ENCODE results near the gene MYO1F.

MYO1F gene

DNA sequence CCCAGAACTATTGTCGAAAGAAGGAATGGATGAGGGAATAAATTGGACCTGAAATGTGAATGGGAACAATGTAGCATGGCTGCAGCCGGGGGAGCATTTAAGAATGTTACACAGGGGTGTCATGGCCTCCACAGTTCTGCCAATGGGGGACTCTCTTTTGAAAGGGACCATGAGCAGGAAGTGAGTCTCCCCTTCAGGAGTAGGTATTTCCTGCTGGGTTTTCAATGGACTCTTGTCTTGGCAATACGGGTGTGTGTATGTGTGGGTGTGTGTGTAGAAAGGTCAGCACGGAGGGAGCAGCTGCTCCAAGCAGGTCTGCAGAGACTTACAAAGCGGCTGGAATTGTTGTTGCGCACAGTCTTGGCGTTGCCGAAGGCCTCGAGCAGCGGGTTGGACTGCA lies 24.4 kb downstream of the MYO1F start:
- Histone ChIP-seq H3K79me2 (ENCODE audit: insufficient read depth, low read depth) (no peaks in the 10 kb centered on the region), H3K9ac (no peak overlapping the region), H3K27me3 (ENCODE audit: insufficient read depth, low read depth) (peaks cover 34% of the 10 kb centered on the region; the same call in 1 of the 2 replicates), H4K20me1 (ENCODE audit: insufficient read depth) (no peaks in the 10 kb centered on the region), H2AFZ (ENCODE audit: low read depth) (peak overlapping the region; percentile 27; the same call in 1 of the 2 replicates), H3K4me2 (no peak overlapping the region), H3K4me3 (IDR thresholded peaks at IDR 0.05; ENCODE audit: insufficient read depth, low read depth, low read length) (no peak overlapping the region), H3K36me3 (ENCODE audit: insufficient read depth) (no peaks in the 10 kb centered on the region), H3K4me1 (ENCODE audit: low read depth, poor library complexity, severe bottlenecking) (no peaks in the 10 kb centered on the region), H3K27ac (no peak overlapping the region)
- TF ChIP-seq, protein P1, sequence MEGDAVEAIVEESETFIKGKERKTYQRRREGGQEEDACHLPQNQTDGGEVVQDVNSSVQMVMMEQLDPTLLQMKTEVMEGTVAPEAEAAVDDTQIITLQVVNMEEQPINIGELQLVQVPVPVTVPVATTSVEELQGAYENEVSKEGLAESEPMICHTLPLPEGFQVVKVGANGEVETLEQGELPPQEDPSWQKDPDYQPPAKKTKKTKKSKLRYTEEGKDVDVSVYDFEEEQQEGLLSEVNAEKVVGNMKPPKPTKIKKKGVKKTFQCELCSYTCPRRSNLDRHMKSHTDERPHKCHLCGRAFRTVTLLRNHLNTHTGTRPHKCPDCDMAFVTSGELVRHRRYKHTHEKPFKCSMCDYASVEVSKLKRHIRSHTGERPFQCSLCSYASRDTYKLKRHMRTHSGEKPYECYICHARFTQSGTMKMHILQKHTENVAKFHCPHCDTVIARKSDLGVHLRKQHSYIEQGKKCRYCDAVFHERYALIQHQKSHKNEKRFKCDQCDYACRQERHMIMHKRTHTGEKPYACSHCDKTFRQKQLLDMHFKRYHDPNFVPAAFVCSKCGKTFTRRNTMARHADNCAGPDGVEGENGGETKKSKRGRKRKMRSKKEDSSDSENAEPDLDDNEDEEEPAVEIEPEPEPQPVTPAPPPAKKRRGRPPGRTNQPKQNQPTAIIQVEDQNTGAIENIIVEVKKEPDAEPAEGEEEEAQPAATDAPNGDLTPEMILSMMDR (conservative IDR thresholded peaks at IDR 0.05; ENCODE audit: low read depth, low read length): no peak

DNA sequence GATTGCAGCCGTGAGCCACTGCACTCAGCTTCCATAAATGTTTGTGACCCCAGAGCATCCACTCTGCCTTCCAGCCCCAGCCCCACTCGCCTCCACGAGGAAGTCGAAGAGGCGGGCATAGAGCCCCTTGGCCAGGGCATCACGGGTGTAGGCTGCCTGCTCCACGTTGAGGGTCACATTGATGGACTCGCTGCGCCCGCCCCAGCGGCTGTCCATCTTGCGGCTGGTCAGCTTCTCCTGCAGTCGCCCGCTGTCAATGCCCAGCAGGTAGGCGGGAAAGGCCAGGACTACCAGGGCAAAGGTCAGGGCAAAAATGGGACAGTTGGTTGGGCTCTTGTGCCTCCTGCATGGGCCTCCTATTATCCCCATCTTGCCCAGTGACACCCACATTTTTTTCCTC lies 27.2 kb downstream of the MYO1F start:
- Histone ChIP-seq H3K4me3 (IDR thresholded peaks at IDR 0.05; ENCODE audit: insufficient read depth, low read depth, low read length) (no peak overlapping the region), H3K36me3 (ENCODE audit: insufficient read depth) (no peaks in the 10 kb centered on the region), H3K9ac (no peak overlapping the region), H2AFZ (ENCODE audit: low read depth) (no peak overlapping the region), H3K27me3 (ENCODE audit: insufficient read depth, low read depth) (peaks cover 31% of the 10 kb centered on the region; the same call in 1 of the 2 replicates), H4K20me1 (ENCODE audit: insufficient read depth) (no peaks in the 10 kb centered on the region), H3K4me1 (ENCODE audit: low read depth, poor library complexity, severe bottlenecking) (no peaks in the 10 kb centered on the region), H3K27ac (no peak overlapping the region), H3K79me2 (ENCODE audit: insufficient read depth, low read depth) (no peaks in the 10 kb centered on the region), H3K4me2 (no peak overlapping the region)
- TF ChIP-seq, protein P1 (conservative IDR thresholded peaks at IDR 0.05; ENCODE audit: low read depth, low read length): no peak

DNA sequence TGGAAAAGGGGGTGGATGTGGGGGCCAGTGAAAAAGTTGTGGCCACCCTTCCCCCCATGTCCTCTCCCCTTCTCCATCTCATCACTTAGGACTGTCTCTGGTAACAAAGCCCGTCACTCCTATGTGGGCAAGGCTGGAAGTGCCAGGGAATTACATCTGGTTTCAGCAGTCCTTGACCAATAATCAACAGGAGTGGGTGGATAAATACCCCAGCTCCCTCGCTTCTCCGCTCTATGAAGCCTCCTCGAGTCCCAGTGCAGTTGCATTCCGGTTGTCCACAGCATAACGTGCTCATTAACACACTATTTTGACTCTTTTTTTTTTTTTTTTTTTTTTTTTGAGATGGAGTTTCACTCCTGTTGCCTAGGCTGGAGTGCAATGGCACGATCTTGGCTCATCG lies 31.5 kb downstream of the MYO1F start:
- Histone ChIP-seq H3K9ac (no peak overlapping the region), H3K27me3 (ENCODE audit: insufficient read depth, low read depth) (peaks cover 28% of the 10 kb centered on the region; the same call in 1 of the 2 replicates), H3K36me3 (ENCODE audit: insufficient read depth) (no peaks in the 10 kb centered on the region), H2AFZ (ENCODE audit: low read depth) (no peak overlapping the region), H3K27ac (no peak overlapping the region), H4K20me1 (ENCODE audit: insufficient read depth) (no peaks in the 10 kb centered on the region), H3K4me3 (IDR thresholded peaks at IDR 0.05; ENCODE audit: insufficient read depth, low read depth, low read length) (no peak overlapping the region), H3K79me2 (ENCODE audit: insufficient read depth, low read depth) (no peaks in the 10 kb centered on the region), H3K4me1 (ENCODE audit: low read depth, poor library complexity, severe bottlenecking) (no peaks in the 10 kb centered on the region), H3K4me2 (no peak overlapping the region)
- TF ChIP-seq, protein P1 (conservative IDR thresholded peaks at IDR 0.05; ENCODE audit: low read depth, low read length): no peak

DNA sequence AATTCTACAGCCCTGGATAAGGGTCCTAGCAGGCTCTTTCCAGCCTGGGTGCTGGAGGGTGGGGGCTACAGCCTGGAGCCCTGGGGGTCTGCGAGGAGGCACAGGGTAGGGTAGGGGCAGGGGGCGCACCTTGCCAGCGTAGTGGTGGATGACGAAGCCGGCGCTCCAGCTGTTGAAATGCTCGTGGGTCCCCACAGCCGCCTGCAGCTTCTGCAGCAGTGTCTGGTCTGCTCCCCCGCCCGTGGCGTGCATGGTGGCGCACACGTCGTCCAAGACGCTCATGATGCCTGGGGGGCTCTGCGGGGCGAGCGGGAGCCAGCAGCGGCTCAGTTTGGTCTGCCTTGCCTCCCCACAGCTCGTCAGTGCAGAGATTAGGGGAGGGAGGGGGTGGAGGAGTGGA lies 33.1 kb downstream of the MYO1F start:
- Histone ChIP-seq H3K4me3 (IDR thresholded peaks at IDR 0.05; ENCODE audit: insufficient read depth, low read depth, low read length) (no peak overlapping the region), H2AFZ (ENCODE audit: low read depth) (no peak overlapping the region), H4K20me1 (ENCODE audit: insufficient read depth) (no peaks in the 10 kb centered on the region), H3K79me2 (ENCODE audit: insufficient read depth, low read depth) (no peaks in the 10 kb centered on the region), H3K4me1 (ENCODE audit: low read depth, poor library complexity, severe bottlenecking) (no peaks in the 10 kb centered on the region), H3K9ac (no peak overlapping the region), H3K4me2 (no peak overlapping the region), H3K27ac (no peak overlapping the region), H3K27me3 (ENCODE audit: insufficient read depth, low read depth) (peaks cover 27% of the 10 kb centered on the region; the same call in 1 of the 2 replicates), H3K36me3 (ENCODE audit: insufficient read depth) (no peaks in the 10 kb centered on the region)
- TF ChIP-seq, protein P1 (conservative IDR thresholded peaks at IDR 0.05; ENCODE audit: low read depth, low read length): no peak
